GM19023 (cell line): ENCODE data around the gene MCCC2.
"Not testable (repeated sequence)": the region's sequence is repeated elsewhere in the genome, so short reads cannot be mapped to it uniquely, and the experiment has no call there.

Experiments
- ATAC-seq: cut with Tn5 transposase; IDR thresholded peaks from one replicate; pipeline ENCODE4 v1.9.1; 2021; ENCODE audit warnings: mild to moderate bottlenecking, moderate library complexity; ENCODE audit not compliant: unreplicated experiment

The MCCC2 gene

GRCh38 chr5:71658916-71659662 is 71.9 kb downstream of the MCCC2 start:
- no peak for ATAC-seq

- no peak for ATAC-seq
These were observed 75.2 kb downstream of the MCCC2 start for GRCh38 chr5:71662381-71662780.

- ATAC-seq: no peak
These were observed 76.2 kb downstream of the MCCC2 start for GRCh38 chr5:71663191-71663969.

- not testable (repeated sequence) for ATAC-seq
These were observed 77.5 kb downstream of the MCCC2 start for GRCh38 chr5:71664615-71665014.

DNA sequence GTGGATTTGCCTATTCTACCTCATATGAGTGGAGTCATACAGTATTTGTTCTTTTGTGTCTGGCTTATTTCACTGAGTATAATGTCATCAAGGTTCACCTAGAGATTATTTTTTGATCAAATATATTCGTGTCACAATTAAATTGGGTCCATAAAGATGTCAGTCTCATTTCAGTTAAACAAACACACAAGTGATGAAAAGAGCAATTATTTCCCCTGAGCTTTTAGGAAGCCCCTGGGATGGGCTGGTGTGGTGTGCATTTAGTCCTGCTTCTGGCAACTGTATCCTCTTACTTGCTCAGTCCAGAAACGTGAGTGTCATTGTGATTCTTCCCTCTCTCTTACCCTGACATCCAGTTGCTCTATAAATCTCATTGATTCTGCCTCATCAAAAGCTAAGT is 79.2 kb downstream of the MCCC2 start:
- no peak for ATAC-seq

GRCh38 chr5:71677977-71678376 is 90.8 kb downstream of the MCCC2 start:
- ATAC-seq: no peak

DNA sequence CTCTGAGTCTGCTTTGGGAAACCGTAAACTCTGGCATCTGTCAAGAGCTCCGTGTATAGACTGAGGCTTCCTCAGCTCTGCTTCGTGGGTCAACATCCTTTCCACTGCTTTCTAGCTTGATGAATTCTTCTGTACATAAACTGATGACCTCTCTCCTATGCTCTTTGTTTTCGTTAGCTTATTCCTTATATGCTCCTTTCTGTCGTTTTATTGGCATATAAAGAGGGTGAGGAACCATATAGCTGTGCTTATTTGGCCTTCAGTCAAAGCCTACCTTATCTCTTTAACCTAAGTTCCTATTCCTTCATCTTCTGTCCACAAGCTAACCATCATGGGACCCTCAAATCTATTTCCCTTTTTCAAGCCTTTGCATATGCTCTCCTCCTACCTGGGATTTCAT is 92.6 kb downstream of the MCCC2 start:
- no peak for ATAC-seq

DNA sequence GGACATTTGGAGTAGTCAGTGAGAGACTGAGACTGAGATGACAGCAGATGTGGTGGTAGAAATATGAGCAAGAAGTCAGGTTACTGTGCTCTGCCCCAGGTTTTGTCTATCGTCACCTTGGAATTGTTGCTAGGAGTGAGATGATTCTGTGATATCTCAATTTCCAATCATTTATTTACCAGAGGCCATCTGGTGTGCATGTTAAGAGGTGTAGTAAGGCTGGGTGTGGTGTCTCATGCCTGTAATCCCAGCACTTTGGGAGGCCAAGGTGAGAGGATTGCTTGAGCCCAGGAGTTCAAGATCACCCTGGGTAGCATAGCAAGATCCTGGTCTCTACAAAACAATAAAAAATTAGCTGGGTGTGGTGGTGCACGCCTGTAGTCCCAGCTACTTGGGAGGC is 93.4 kb downstream of the MCCC2 start:
- ATAC-seq: no peak

DNA sequence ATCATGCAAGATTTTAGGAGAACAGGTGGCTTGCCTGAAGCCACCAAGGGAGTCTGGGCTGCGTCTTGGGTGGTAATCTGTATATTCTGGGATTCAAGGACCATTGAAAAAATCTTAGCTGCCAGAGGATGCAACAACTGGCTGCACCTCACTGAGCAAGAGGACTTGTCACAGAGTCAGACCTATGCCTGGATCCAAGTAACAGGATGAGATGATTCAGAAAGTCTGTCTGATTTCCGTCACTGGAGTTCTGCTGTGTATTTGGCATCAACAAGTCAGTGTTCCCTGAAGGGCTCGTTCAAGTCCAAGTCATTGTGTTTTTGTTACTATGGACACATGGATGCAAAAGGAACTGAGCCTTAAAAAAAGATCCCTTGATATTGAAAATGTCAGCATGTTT is 94.2 kb downstream of the MCCC2 start:
- ATAC-seq: no peak

DNA sequence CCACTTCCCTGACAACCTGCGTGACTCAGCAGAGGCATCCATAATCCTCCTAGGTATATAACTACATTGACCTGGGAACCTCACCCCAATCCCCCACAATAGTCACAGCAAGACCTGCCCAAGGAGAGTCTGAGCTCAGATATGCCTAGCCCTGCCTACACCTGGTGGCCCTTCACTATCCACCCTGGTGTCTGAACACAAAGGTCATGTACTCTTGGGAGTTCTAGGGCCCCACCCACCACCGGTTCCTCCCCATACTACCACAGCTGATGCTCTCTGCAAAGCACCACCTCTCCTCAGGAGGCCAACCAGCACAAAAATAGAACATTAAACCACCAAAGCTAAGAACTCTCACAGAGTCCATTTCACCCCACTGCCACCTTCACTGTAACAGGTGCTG is 97.2 kb downstream of the MCCC2 start:
- no peak for ATAC-seq

GRCh38 chr5:71693828-71694427 is 106.8 kb downstream of the MCCC2 start:
- no peak for ATAC-seq

DNA sequence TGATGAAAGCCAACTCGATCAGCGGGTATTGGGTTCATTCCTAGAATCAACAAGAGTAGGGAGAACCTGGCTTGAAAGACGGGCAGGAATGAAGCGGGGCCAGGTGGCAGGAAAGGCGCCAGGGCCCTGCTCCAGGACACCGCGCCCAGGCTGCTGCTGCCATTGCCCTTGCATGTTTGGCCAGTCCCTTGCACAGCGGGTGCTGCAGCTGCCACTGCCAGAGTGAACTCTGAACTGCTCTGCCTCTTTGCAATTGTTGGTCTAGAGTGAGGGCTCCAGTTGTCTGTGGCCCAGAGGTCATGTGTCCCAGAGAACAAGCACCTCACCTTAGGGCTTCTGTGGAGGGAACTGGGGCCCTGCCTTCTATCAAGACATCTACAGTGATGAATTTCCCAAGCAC is 107.9 kb downstream of the MCCC2 start:
- no peak for ATAC-seq

- ATAC-seq: no peak
These were observed 108.5 kb downstream of the MCCC2 start for GRCh38 chr5:71695595-71695994.

- no peak for ATAC-seq
These were observed 110.8 kb downstream of the MCCC2 start for GRCh38 chr5:71697967-71698366.

- no peak for ATAC-seq
These were observed 112.1 kb downstream of the MCCC2 start for GRCh38 chr5:71699233-71699632.

- no peak for ATAC-seq
These were observed 112.6 kb downstream of the MCCC2 start for GRCh38 chr5:71699751-71700150.

- ATAC-seq: no peak
These were observed 113.7 kb downstream of the MCCC2 start for GRCh38 chr5:71700803-71701202.

- no peak for ATAC-seq
These were observed 114.3 kb downstream of the MCCC2 start for GRCh38 chr5:71701407-71701806.

GRCh38 chr5:71703941-71704340 is 116.8 kb downstream of the MCCC2 start:
- no peak for ATAC-seq

- no peak for ATAC-seq
These were observed 118.3 kb downstream of the MCCC2 start for GRCh38 chr5:71705421-71705820.

- no peak for ATAC-seq
These were observed 119.8 kb downstream of the MCCC2 start for GRCh38 chr5:71706906-71707305.
